PC-9 (cell line): ENCODE results near the gene SERPINC1. TPM values are rescaled to one million over a fixed set of nuclear protein-coding genes. Genes with fewer than 3 reads are reported as not detected.

Experiments
- BruUV-seq: library from RNA; stranded (reverse); fragments of 400-500 nt; replicated peaks from 2 replicates; lab custom pipeline; 2021; lab: Mats Ljungman, UMichigan
- CTCF ChIA-PET: fragments of 300-600 bp; sonication (Branson Sonifier 250); formaldehyde crosslinking; loops from one replicate; lab custom pipeline; 2022; ENCODE audit warnings: antibody characterized with exemption; lab: Charles Lee
- POLR2A ChIA-PET: fragments of 300-600 bp; sonication (Branson Sonifier 250); formaldehyde crosslinking; loops from one replicate; lab custom pipeline; 2022; ENCODE audit warnings: antibody characterized with exemption; ENCODE audit not compliant: unreplicated experiment; lab: Charles Lee
- DNase-seq, 2 experiments: peaks; one replicate each; pipeline versions ENCODE4 v3.0.0 to v3.0.0-alpha.2; 2015 to 2022; ENCODE audit warnings: mixed read lengths in 1 of 2
- H2AFZ ChIP-seq: fragments of 200-600 bp; sonication (generic); 2 replicates; pipeline ENCODE4 v1.8.1; 2017; ENCODE audit warnings: antibody characterized with exemption
- H3F3A ChIP-seq: fragments of 200-600 bp; sonication (generic); 2 replicates; pipeline ENCODE4 v1.8.1; 2017; ENCODE audit warnings: antibody characterized with exemption, mild to moderate bottlenecking, low read depth; ENCODE audit not compliant: insufficient read depth
- H3K27ac ChIP-seq: fragments of 200-600 bp; sonication (generic); 2 replicates; pipeline ENCODE4 v1.6.1; 2016; ENCODE audit warnings: mixed run types
- H3K27me3 ChIP-seq: fragments of 200-600 bp; sonication (generic); 2 replicates; pipeline ENCODE4 v1.6.1; 2016; ENCODE audit warnings: low read depth, mixed run types; ENCODE audit not compliant: insufficient read depth
- H3K36me3 ChIP-seq: fragments of 200-600 bp; sonication (generic); 2 replicates; pipeline ENCODE4 v1.6.1; 2016; ENCODE audit warnings: low read depth, mixed run types
- H3K4me1 ChIP-seq: fragments of 200-600 bp; sonication (generic); replicated peaks from 2 replicates; pipeline ENCODE4 v1.6.1; 2016; ENCODE audit warnings: mixed run types; ENCODE audit not compliant: insufficient read depth
- H3K4me2 ChIP-seq: fragments of 200-600 bp; sonication (generic); 2 replicates; pipeline ENCODE4 v1.6.1; 2017; ENCODE audit warnings: mixed run types
- H3K4me3 ChIP-seq: fragments of 200-600 bp; sonication (generic); 2 replicates; pipeline ENCODE4 v1.6.1; 2016; ENCODE audit warnings: mixed run types
- H3K79me2 ChIP-seq: fragments of 200-600 bp; sonication (generic); 2 replicates; pipeline ENCODE4 v1.6.1; 2017; ENCODE audit warnings: low read depth, mixed run types
- H3K9me2 ChIP-seq: fragments of 200-600 bp; sonication (generic); 2 replicates; pipeline ENCODE4 v1.8.1; 2017; ENCODE audit warnings: mild to moderate bottlenecking; ENCODE audit not compliant: insufficient read depth
- H3K9me3 ChIP-seq: fragments of 200-600 bp; sonication (generic); 2 replicates; pipeline ENCODE4 v1.8.1; 2016; ENCODE audit warnings: low read depth; ENCODE audit not compliant: insufficient read depth
- H4K20me1 ChIP-seq: fragments of 200-600 bp; sonication (generic); 2 replicates; pipeline ENCODE4 v1.8.1; 2017; ENCODE audit not compliant: insufficient read depth
- CTCF ChIP-seq: fragments of 200-600 bp; sonication (generic); conservative IDR thresholded peaks from 2 replicates; pipeline ENCODE4 v1.6.1; 2017; ENCODE audit warnings: mixed run types, antibody characterized with exemption, mild to moderate bottlenecking, moderate library complexity
- EZH2 ChIP-seq: fragments of 200-600 bp; sonication (generic); IDR thresholded peaks from 2 replicates; pipeline ENCODE4 v1.8.0; 2017; ENCODE audit warnings: antibody characterized with exemption, low read depth
- intact Hi-C: fragments of 100-400 bp; cut with micrococcal nuclease; formaldehyde crosslinking; loops from one replicate; pipeline ENCODE4 v1.10.0; 2022; ENCODE audit not compliant: unreplicated experiment
- total RNA-seq: library from RNA; stranded (reverse); gene quantifications from 2 replicates; pipeline ENCODE4 v1.2.3, GENCODE V29; 2021

Gene SERPINC1
- total RNA-seq, 1 experiment from 2014 or later = 0.44 TPM

- Histone ChIP-seq H3K4me2 (no peak overlapping the region), H2AFZ (no peak overlapping the region), H3F3A (0 out of 2 replicates have a peak, but pooled peaks cover 3% of the 10 kb centered on the region), H3K79me2 (no peaks in the 10 kb centered on the region), H3K4me1 (no peaks in the 10 kb centered on the region), H3K27me3 (no peaks in the 10 kb centered on the region), H3K36me3 (no peaks in the 10 kb centered on the region), H3K4me3 (no peak overlapping the region), H3K9me3 (no peaks in the 10 kb centered on the region), H3K9me2 (no peaks in the 10 kb centered on the region), H4K20me1 (no peaks in the 10 kb centered on the region), H3K27ac (no peak overlapping the region)
- CTCF ChIA-PET = no interaction called here
- no peak for DNase-seq
- POLR2A ChIA-PET = no interaction called here
- intact Hi-C loops = no loop called here
- BruUV-seq = no TSS peak
- no peak for TF ChIP-seq EZH2
- TF ChIP-seq CTCF = no peak
Measured at GRCh38 chr1:173878251-173878650, 38.9 kb downstream of the SERPINC1 start.

- BruUV-seq = no TSS peak
- intact Hi-C loops = no loop called here
- DNase-seq = no peak
- no peaks in the 10 kb centered on the region for H3K9me3 ChIP-seq
- TF ChIP-seq CTCF (no peak), EZH2 (no peak)
- POLR2A ChIA-PET = no interaction called here
- no peaks in the 10 kb centered on the region for H3K27me3 ChIP-seq
- no peak overlapping the region for H3K4me2 ChIP-seq
- CTCF ChIA-PET = no interaction called here
- no peaks in the 10 kb centered on the region for H4K20me1 ChIP-seq
- no peaks in the 10 kb centered on the region for H3K4me1 ChIP-seq
- H3K79me2 ChIP-seq = no peaks in the 10 kb centered on the region
- H3K9me2 ChIP-seq = no peaks in the 10 kb centered on the region
- no peak overlapping the region for H2AFZ ChIP-seq
- no peak overlapping the region for H3K27ac ChIP-seq
- no peaks in the 10 kb centered on the region for H3K36me3 ChIP-seq
- no peak overlapping the region for H3K4me3 ChIP-seq
- 0 out of 2 replicates have a peak, but pooled peaks cover 3% of the 10 kb centered on the region for H3F3A ChIP-seq
Measured at GRCh38 chr1:173876732-173877131, 40.4 kb downstream of the SERPINC1 start.

GRCh38 chr1:173871500-173871899 lies 45.6 kb downstream of the SERPINC1 start:
- no peak for DNase-seq
- BruUV-seq = no TSS peak
- CTCF ChIA-PET = no interaction called here
- H3F3A ChIP-seq = peaks cover 16% of the 10 kb centered on the region
- peaks cover 13% of the 10 kb centered on the region for H3K79me2 ChIP-seq
- H3K9me3 ChIP-seq = no peaks in the 10 kb centered on the region
- peaks cover 11% of the 10 kb centered on the region for H3K4me1 ChIP-seq
- peaks cover 6% of the 10 kb centered on the region for H4K20me1 ChIP-seq
- intact Hi-C loops = no loop called here
- H3K4me2 ChIP-seq = no peak overlapping the region
- POLR2A ChIA-PET = no interaction called here
- TF ChIP-seq EZH2 (no peak), CTCF (no peak)
- H3K27ac ChIP-seq = no peak overlapping the region
- H2AFZ ChIP-seq = no peak overlapping the region
- H3K27me3 ChIP-seq = no peaks in the 10 kb centered on the region
- peaks cover 11% of the 10 kb centered on the region for H3K36me3 ChIP-seq
- H3K4me3 ChIP-seq = no peak overlapping the region
- H3K9me2 ChIP-seq = no peaks in the 10 kb centered on the region
